Left lung (tissue), 10 donors: ENCODE results near the gene MARK3. TPM values are rescaled to one million over a fixed set of nuclear protein-coding genes. Genes with fewer than 3 reads are reported as not detected.

ENCODE experiments used
- ATAC-seq: fragments of 200-7000 bp; cut with Tn5 transposase; one replicate; pipeline ENCODE4 v1.9.1; 2020; ENCODE audit warnings: moderate library complexity
- DNase-seq, 4 donors: peaks; one replicate each; pipeline ENCODE4 v3.0.0-alpha.2; 2013 to 2020
- H3K27ac ChIP-seq, 2 donors: fragments of 200-600 bp; sonication (generic) in 1 of 2; one replicate each; pipeline versions ENCODE4 v1.5.0 to v1.8.0; 2020 to 2021
- H3K27me3 ChIP-seq, 2 donors: fragments of 200-600 bp; sonication (generic) in 1 of 2; one replicate each; pipeline versions ENCODE4 v1.5.0 to v1.8.0; 2020 to 2021
- H3K36me3 ChIP-seq, 2 donors: fragments of 200-600 bp; sonication (generic) in 1 of 2; one replicate each; pipeline versions ENCODE4 v1.5.0 to v1.8.0; 2020 to 2021
- H3K4me1 ChIP-seq, 2 donors: fragments of 200-600 bp; one replicate each; pipeline ENCODE4 v1.8.0; 2021
- H3K4me3 ChIP-seq, 2 donors: fragments of 200-600 bp; sonication (generic) in 1 of 2; one replicate each; pipeline versions ENCODE4 v1.5.0 to v1.8.0; 2020 to 2021; ENCODE audit warnings: mild to moderate bottlenecking in 1 of 2
- H3K9me3 ChIP-seq, 2 donors: fragments of 200-600 bp; sonication (generic) in 1 of 2; one replicate each; pipeline versions ENCODE4 v1.5.0 to v1.8.0; 2020 to 2021
- intact Hi-C, 2 donors: fragments of 100-400 bp; cut with DNase I; formaldehyde crosslinking; loops; one replicate each; pipeline versions ENCODE4 v1.11.2 to v1.14.2; 2022
- polyA plus RNA-seq, 6 donors: library from polyadenylated mRNA; unstranded; fragments of 120-200 nt; gene quantifications; one replicate each; pipeline ENCODE4 v1.2.1, GENCODE V29; 2013; ENCODE audit not compliant: insufficient read length in 6 of 6
- total RNA-seq, 2 donors: library from RNA; stranded (reverse); fragmentation: NEBNext Ultra II Directional; extraction: Animal tissue kit (Norgen Biotek cat#: 25700); gene quantifications; one replicate each; pipeline ENCODE4 v1.2.1, GENCODE V29; 2021
- TF ChIP-seq, protein P1 (sequence below), 2 donors: fragments of 200-600 bp; sonication (generic) in 1 of 2; IDR thresholded peaks; one replicate each; pipeline versions ENCODE4 v1.5.0 to v1.8.0; 2021; ENCODE audit warnings: antibody characterized with exemption in 2 of 2
- donor health status: DM: no; HTN: yes; CAD: no.
- donor health status: DM: no; HTN: no; CAD: no.

MARK3 gene
- total and polyA plus RNA-seq, 8 donors = 78.8 to 135 (median 122) TPM

DNA sequence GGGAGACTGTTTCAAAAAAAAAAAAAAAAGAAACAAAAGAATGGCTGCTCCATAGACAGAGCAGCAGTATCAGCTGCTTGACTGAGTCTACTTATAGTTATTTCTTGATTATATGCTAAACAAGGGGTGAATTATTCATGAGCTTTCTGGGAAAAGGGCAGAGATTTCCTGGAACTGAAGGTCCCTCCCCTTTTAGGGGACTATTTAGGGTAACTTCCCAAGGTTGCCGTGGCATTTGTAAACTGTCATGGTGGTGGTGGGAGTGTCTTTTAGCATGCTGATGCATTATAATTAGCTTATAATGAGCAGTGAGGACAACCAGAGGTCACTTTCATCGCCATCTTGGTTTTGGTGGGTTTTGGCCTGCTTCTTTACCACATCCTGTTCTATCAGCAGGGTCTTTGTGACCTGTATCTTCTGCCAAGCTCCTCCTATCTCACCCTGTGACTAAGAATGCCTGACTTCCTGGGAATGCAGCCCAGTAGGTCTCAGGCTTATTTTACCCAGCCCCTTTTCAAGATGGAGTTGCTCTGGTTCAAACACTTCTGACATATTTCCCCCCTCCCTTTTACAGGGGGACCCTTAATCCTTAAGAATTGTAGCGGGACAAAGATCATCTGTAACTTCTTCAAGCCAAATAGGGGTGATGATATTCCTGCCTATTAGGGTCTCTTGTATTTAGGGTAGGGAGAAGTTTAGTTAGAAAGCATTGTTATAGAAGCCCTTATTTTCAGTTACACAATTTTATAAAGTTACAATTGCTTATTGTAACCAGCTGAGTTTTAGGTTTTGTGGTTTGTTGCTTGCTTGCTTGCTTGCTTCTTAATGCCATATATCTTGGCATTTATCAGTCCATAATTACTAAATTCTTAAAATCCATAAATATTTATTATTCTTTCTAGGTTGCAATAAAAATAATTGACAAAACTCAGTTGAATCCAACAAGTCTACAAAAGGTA is 42.5 kb downstream of the MARK3 start:
- DNase-seq (peak in 1 of 4 donors; percentile 36), ATAC-seq (peak; percentile 35)
- TF ChIP-seq, protein P1, sequence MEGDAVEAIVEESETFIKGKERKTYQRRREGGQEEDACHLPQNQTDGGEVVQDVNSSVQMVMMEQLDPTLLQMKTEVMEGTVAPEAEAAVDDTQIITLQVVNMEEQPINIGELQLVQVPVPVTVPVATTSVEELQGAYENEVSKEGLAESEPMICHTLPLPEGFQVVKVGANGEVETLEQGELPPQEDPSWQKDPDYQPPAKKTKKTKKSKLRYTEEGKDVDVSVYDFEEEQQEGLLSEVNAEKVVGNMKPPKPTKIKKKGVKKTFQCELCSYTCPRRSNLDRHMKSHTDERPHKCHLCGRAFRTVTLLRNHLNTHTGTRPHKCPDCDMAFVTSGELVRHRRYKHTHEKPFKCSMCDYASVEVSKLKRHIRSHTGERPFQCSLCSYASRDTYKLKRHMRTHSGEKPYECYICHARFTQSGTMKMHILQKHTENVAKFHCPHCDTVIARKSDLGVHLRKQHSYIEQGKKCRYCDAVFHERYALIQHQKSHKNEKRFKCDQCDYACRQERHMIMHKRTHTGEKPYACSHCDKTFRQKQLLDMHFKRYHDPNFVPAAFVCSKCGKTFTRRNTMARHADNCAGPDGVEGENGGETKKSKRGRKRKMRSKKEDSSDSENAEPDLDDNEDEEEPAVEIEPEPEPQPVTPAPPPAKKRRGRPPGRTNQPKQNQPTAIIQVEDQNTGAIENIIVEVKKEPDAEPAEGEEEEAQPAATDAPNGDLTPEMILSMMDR (IDR thresholded peaks at IDR 0.05) = no peak
- Histone ChIP-seq H3K36me3 (no peaks in the 10 kb centered on the region), H3K27me3 (no peaks in the 10 kb centered on the region), H3K9me3 (no peaks in the 10 kb centered on the region), H3K4me1 (peaks cover 19 to 39% of the 10 kb centered on the region in 2 donors), H3K27ac (peak overlapping the region in 1 of 2 donors; percentile 69), H3K4me3 (no peak overlapping the region)
- intact Hi-C loops = no loop called here

DNA sequence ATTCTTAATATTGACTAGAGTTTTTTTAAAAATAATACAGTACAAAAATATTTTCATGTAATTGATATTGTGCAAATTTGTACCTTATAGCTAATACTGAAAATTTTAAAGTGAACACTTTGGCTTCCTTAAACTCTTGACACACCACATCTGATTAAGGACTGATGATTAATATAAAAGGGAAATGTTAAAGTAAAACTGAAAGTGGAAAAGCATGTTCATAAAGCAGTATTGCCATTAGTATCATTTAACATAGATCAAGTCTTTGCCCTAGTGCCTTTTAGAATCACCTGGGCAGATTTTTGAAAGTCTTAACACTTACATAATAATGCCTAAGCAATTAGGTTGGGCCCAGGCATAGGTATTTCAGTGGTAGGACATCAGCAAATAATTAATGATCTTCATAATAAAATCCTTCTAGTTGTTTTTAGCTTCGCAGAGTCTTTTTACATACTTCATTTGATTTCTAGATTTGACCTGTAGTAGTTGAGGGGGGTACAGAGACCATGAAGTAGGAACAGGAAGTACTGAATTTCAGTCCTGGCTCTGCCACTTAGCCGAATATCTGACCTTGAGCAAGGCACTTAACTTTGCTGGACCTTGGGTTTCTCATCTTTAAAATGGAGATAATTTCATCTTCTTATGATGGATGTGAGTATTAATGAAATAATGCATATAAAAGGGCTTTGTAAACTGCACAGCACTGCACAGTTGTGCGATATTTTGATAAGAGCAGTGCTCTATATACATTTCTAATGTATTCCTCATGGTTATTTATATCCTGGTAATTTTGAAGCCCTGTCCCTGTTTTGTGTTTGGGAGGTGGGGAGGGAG is 43.7 kb downstream of the MARK3 start:
- Histone ChIP-seq H3K4me1 (peaks cover 19 to 36% of the 10 kb centered on the region in 2 donors), H3K27me3 (no peaks in the 10 kb centered on the region), H3K4me3 (no peak overlapping the region), H3K36me3 (peaks cover 0 to 2% of the 10 kb centered on the region in 2 donors), H3K27ac (peak overlapping the region in 1 of 2 donors; percentile 69), H3K9me3 (no peaks in the 10 kb centered on the region)
- TF ChIP-seq, protein P1 (IDR thresholded peaks at IDR 0.05) = no peak
- no peak for DNase-seq
- no peak for ATAC-seq
- intact Hi-C loops = no loop called here

DNA sequence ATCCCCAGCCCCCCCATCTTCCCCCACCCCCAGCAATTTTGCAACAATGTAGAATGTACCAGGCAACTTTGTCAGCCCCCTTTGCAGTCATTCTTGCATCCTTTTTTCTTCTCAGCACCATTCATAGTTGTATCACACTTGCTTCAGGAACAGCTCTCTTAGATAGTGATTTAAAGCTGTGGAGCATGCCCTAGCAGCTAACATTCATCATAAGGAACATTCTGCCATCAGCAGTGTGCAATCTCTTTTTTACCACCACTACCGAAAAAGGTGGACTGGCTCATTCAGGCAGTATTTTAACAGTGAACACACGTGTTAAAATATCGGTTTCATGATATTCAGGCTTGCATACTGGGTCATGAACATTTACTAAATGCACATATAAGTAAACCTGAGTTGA is 45.1 kb downstream of the MARK3 start:
- no peak overlapping the region for H3K27ac ChIP-seq
- DNase-seq = no peak
- H3K36me3 ChIP-seq = peaks cover 0 to 8% of the 10 kb centered on the region in 2 donors
- ATAC-seq = no peak
- H3K9me3 ChIP-seq = no peaks in the 10 kb centered on the region
- intact Hi-C loops = no loop called here
- TF ChIP-seq, protein P1 (IDR thresholded peaks at IDR 0.05) = no peak
- no peak overlapping the region for H3K4me3 ChIP-seq
- peaks cover 19 to 36% of the 10 kb centered on the region in 2 donors for H3K4me1 ChIP-seq
- no peaks in the 10 kb centered on the region for H3K27me3 ChIP-seq

DNA sequence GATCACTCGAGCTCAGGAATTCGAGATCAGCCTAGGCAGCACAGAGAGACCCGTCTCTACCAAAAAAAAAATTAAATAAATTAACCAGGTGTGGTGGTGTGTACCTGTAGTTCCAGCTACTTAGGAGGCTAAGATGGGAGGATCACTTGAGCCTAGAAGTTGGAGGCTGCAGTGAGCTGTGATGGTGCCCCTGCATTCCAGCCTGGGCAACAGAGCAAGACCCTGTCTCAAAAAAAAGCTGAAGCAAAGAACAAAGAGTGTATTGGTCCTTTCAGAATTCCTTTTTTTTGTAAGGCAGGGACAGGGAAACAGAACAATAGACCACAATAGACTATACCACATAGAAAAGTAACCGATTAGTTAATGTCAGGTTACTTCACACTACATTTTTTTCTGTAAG is 47.4 kb downstream of the MARK3 start:
- H3K4me1 ChIP-seq = peaks cover 15 to 22% of the 10 kb centered on the region in 2 donors
- TF ChIP-seq, protein P1 (IDR thresholded peaks at IDR 0.05) = no peak
- no peak overlapping the region for H3K4me3 ChIP-seq
- peaks cover 0 to 8% of the 10 kb centered on the region in 2 donors for H3K36me3 ChIP-seq
- no peak for DNase-seq
- H3K9me3 ChIP-seq = no peaks in the 10 kb centered on the region
- no peaks in the 10 kb centered on the region for H3K27me3 ChIP-seq
- no peak for ATAC-seq
- intact Hi-C loops = no loop called here
- no peak overlapping the region for H3K27ac ChIP-seq
